Sigmoid colon (tissue), 7 donors: ENCODE results near the gene CTR9. TPM values are rescaled to one million over a fixed set of nuclear protein-coding genes. Genes with fewer than 3 reads are reported as not detected.
A peak's percentile ranks its signal among the peaks of the same experiment; 100 is the strongest.

Source experiments
- DNase-seq: peaks from one replicate; pipeline ENCODE4 v3.0.0-alpha.2; 2019
- H3K27ac ChIP-seq, 4 donors: fragments of 200-600 bp; sonication (generic); one replicate each; pipeline ENCODE4 v1.5.1; 2016 to 2019; ENCODE audit warnings: mild to moderate bottlenecking in 1 of 4
- H3K27me3 ChIP-seq, 3 donors: fragments of 200-600 bp; sonication (generic); one replicate each; pipeline ENCODE4 v1.5.1; 2019; ENCODE audit warnings: mild to moderate bottlenecking in 1 of 3
- H3K36me3 ChIP-seq, 4 donors: fragments of 200-600 bp; sonication (generic); one replicate each; pipeline ENCODE4 v1.5.1; 2016 to 2019
- H3K4me1 ChIP-seq, 4 donors: fragments of 200-600 bp; sonication (generic); one replicate each; pipeline ENCODE4 v1.5.1; 2017 to 2019
- H3K4me3 ChIP-seq, 4 donors: fragments of 200-600 bp; sonication (generic); one replicate each; pipeline ENCODE4 v1.5.1; 2017 to 2019; ENCODE audit warnings: mild to moderate bottlenecking in 2 of 4, moderate library complexity in 1 of 4
- H3K9me3 ChIP-seq, 4 donors: fragments of 200-600 bp in 3 of 4; sonication (generic) in 3 of 4; one replicate each; pipeline versions ENCODE4 v1.5.1 to v1.6.1; 2013 to 2019
- CTCF ChIP-seq, 4 experiments: fragments of 450-650 bp in 3 of 4; fragments of 200-600 bp in 1 of 4; IDR thresholded peaks; one replicate each; pipeline ENCODE4 v1.5.1; 2016 to 2019; ENCODE audit warnings: antibody characterized with exemption in 4 of 4, mild to moderate bottlenecking in 3 of 4, moderate library complexity in 2 of 4
- EP300 ChIP-seq, 4 donors: sonication (generic); formaldehyde crosslinking; IDR thresholded peaks; one replicate each; pipeline ENCODE4 v1.6.1; 2017; ENCODE audit warnings: antibody characterized with exemption in 4 of 4
- POLR2A ChIP-seq, 2 donors: fragments of 450-650 bp; IDR thresholded peaks; one replicate each; pipeline ENCODE4 v1.6.1; 2016; ENCODE audit warnings: antibody characterized with exemption in 2 of 2, mild to moderate bottlenecking in 2 of 2, moderate library complexity in 2 of 2
- POLR2AphosphoS5 ChIP-seq, 4 donors: sonication (generic); formaldehyde crosslinking; IDR thresholded peaks; one replicate each; pipeline ENCODE4 v1.6.1; 2017; ENCODE audit warnings: antibody characterized with exemption in 4 of 4
- WGBS, 2 donors: extraction: QIAGEN DNeasy Blood & Tissue Kit; methylation state at CpG; one replicate each; pipeline ENCODE4 v1.1.7; 2013; 5-methylcytosine and 5-hydroxymethylcytosine counted together
- intact Hi-C: fragments of 100-400 bp; cut with DNase I; formaldehyde crosslinking; loops from one replicate; pipeline ENCODE4 v1.15.1; 2023
- polyA plus RNA-seq, 3 donors: library from polyadenylated mRNA; stranded (reverse); fragments of 200-250 nt; gene quantifications; one replicate each; pipeline ENCODE4 v1.2.3, GENCODE V29; 2013
- total RNA-seq, 4 donors: library from RNA; depleted of rRNA; stranded (reverse); fragments of >200 nt; gene quantifications; one replicate each; pipeline ENCODE4 v1.1.0, GENCODE V29; 2016
- donor health status: healthy with polysubstance abuse.
- donor health status: Bipolar disorder and iron deficiency.
- donor health status: healthy.

The CTR9 gene
- total and polyA plus RNA-seq, 7 donors = 11.6 to 18.4 (median 15.6) TPM

GRCh38 chr11:10798330-10798928, 47.4 kb downstream of the CTR9 start:
- no peaks in the 10 kb centered on the region for H3K9me3 ChIP-seq
- no peak for DNase-seq
- WGBS, 2 donors = 64 to 65% methylated on average over 4 of the region's 4 CpGs
- H3K27ac ChIP-seq = peak overlapping the region in 3 of 4 donors; percentile 8 to 27 (median 8)
- H3K4me1 ChIP-seq = peaks cover 0 to 55% (median 14%) of the 10 kb centered on the region in 4 donors
- H3K36me3 ChIP-seq = peaks cover 55 to 82% (median 68%) of the 10 kb centered on the region in 4 donors
- intact Hi-C loops = no loop called here
- no peak for TF ChIP-seq POLR2AphosphoS5 (IDR thresholded peaks at IDR 0.05)
- TF ChIP-seq POLR2A (IDR thresholded peaks at IDR 0.05) = no peak
- no peak for TF ChIP-seq EP300 (IDR thresholded peaks at IDR 0.05)
- TF ChIP-seq CTCF (IDR thresholded peaks at IDR 0.05) = no peak
- no peaks in the 10 kb centered on the region for H3K27me3 ChIP-seq
- H3K4me3 ChIP-seq = no peak overlapping the region

GRCh38 chr11:10800292-10800691, 49.2 kb downstream of the CTR9 start:
- H3K36me3 ChIP-seq = peaks cover 69 to 100% (median 85%) of the 10 kb centered on the region in 4 donors
- 78 to 87% methylated on average over 2 of the region's 2 CpGs for WGBS, 2 donors
- H3K9me3 ChIP-seq = no peaks in the 10 kb centered on the region
- peaks cover 0 to 74% (median 31%) of the 10 kb centered on the region in 4 donors for H3K4me1 ChIP-seq
- intact Hi-C loops = no loop called here
- no peak for DNase-seq
- no peak overlapping the region for H3K4me3 ChIP-seq
- H3K27ac ChIP-seq = no peak overlapping the region
- no peaks in the 10 kb centered on the region for H3K27me3 ChIP-seq
- TF ChIP-seq POLR2AphosphoS5 (IDR thresholded peaks at IDR 0.05) (no peak), CTCF (IDR thresholded peaks at IDR 0.05) (no peak)

GRCh38 chr11:10803676-10804075, 52.6 kb downstream of the CTR9 start:
- H3K4me3 ChIP-seq = no peak overlapping the region
- intact Hi-C loops = no loop called here
- no peak for DNase-seq
- TF ChIP-seq CTCF (IDR thresholded peaks at IDR 0.05) (no peak), EP300 (IDR thresholded peaks at IDR 0.05) (no peak), POLR2AphosphoS5 (IDR thresholded peaks at IDR 0.05) (no peak), POLR2A (IDR thresholded peaks at IDR 0.05) (no peak)
- H3K27ac ChIP-seq = peak overlapping the region in 1 of 4 donors; percentile 17
- H3K9me3 ChIP-seq = no peaks in the 10 kb centered on the region
- H3K36me3 ChIP-seq = peaks cover 60 to 85% (median 80%) of the 10 kb centered on the region in 4 donors
- no peaks in the 10 kb centered on the region for H3K27me3 ChIP-seq
- H3K4me1 ChIP-seq = peaks cover 0 to 83% (median 50%) of the 10 kb centered on the region in 4 donors
- 70 to 76% methylated on average over 6 of the region's 6 CpGs for WGBS, 2 donors

- peak overlapping the region in 1 of 4 donors; percentile 83 for H3K4me3 ChIP-seq
- intact Hi-C loops = no loop called here
- peaks cover 0 to 71% (median 51%) of the 10 kb centered on the region in 4 donors for H3K4me1 ChIP-seq
- peaks cover 45 to 64% (median 59%) of the 10 kb centered on the region in 4 donors for H3K36me3 ChIP-seq
- no peaks in the 10 kb centered on the region for H3K27me3 ChIP-seq
- DNase-seq = no peak
- H3K9me3 ChIP-seq = no peaks in the 10 kb centered on the region
- peak overlapping the region in 2 of 4 donors; percentile 97 to 98 for H3K27ac ChIP-seq
- WGBS, 2 donors = 51 to 72% methylated on average over 8 of the region's 8 CpGs
- no peak for TF ChIP-seq POLR2AphosphoS5 (IDR thresholded peaks at IDR 0.05)
- TF ChIP-seq EP300 (IDR thresholded peaks at IDR 0.05) = no peak
- TF ChIP-seq POLR2A (IDR thresholded peaks at IDR 0.05) = no peak
- TF ChIP-seq CTCF (IDR thresholded peaks at IDR 0.05) = no peak
Measured at GRCh38 chr11:10805741-10806140, 54.7 kb downstream of the CTR9 start.
